Activated CD4-positive, CD25-positive, alpha-beta regulatory T cell (primary cell): ENCODE measurements around the gene LMO1.

Experiments
- DNase-seq, 4 experiments: peaks; one replicate each; lab custom pipeline; 2025; lab: John Stamatoyannopoulos, UW

Gene LMO1

GRCh38 chr11:8288166-8288772 lies 24.6 kb upstream of the LMO1 start:
- no peak for DNase-seq

GRCh38 chr11:8287703-8288102 lies 24.0 kb upstream of the LMO1 start:
- no peak for DNase-seq

GRCh38 chr11:8287297-8287696 lies 23.6 kb upstream of the LMO1 start:
- DNase-seq: no peak

- DNase-seq: no peak
These were observed 23.2 kb upstream of the LMO1 start for GRCh38 chr11:8286886-8287285.

GRCh38 chr11:8285796-8286195 lies 22.1 kb upstream of the LMO1 start:
- no peak for DNase-seq

GRCh38 chr11:8285228-8285627 lies 21.6 kb upstream of the LMO1 start:
- no peak for DNase-seq

- DNase-seq: no peak
These were observed 20.0 kb upstream of the LMO1 start for GRCh38 chr11:8283465-8284230.

GRCh38 chr11:8283100-8283464 lies 19.4 kb upstream of the LMO1 start:
- DNase-seq: no peak

- no peak for DNase-seq
These were observed 19.0 kb upstream of the LMO1 start for GRCh38 chr11:8282631-8283030.

- DNase-seq: no peak
These were observed 17.6 kb upstream of the LMO1 start for GRCh38 chr11:8281266-8281665.

GRCh38 chr11:8277691-8278090 lies 14.0 kb upstream of the LMO1 start:
- DNase-seq: no peak

- no peak for DNase-seq
These were observed 12.8 kb upstream of the LMO1 start for GRCh38 chr11:8276528-8276927.

- no peak for DNase-seq
These were observed 9.6 kb upstream of the LMO1 start for GRCh38 chr11:8273287-8273686.

GRCh38 chr11:8271106-8271886 lies 7.6 kb upstream of the LMO1 start:
- DNase-seq: no peak

GRCh38 chr11:8269636-8270035 lies 6.0 kb upstream of the LMO1 start:
- no peak for DNase-seq

GRCh38 chr11:8268530-8269400 lies 5.1 kb upstream of the LMO1 start:
- DNase-seq: no peak

GRCh38 chr11:8267831-8268529 lies 4.3 kb upstream of the LMO1 start:
- no peak for DNase-seq

GRCh38 chr11:8267280-8267679 lies 3.6 kb upstream of the LMO1 start:
- no peak for DNase-seq

GRCh38 chr11:8266246-8267241 lies 2.9 kb upstream of the LMO1 start:
- no peak for DNase-seq

GRCh38 chr11:8265681-8266241 lies 2.1 kb upstream of the LMO1 start:
- no peak for DNase-seq
